BE2C (cell line): ENCODE data around the gene PGAM1.
"Not testable (repeated sequence)": the region's sequence is repeated elsewhere in the genome, so short reads cannot be mapped to it uniquely, and the experiment has no call there.

Source experiments
- DNase-seq: peaks from one replicate; pipeline ENCODE4 v3.0.0-alpha.2; 2020
- H3K27me3 ChIP-seq: fragments of 250-450 bp; sonication (Bioruptor Pico); 2 replicates; pipeline ENCODE4 v1.5.1; 2020; ENCODE audit warnings: mild to moderate bottlenecking
- H3K36me3 ChIP-seq: fragments of 250-450 bp; sonication (Bioruptor Pico); 2 replicates; pipeline ENCODE4 v1.5.1; 2020; ENCODE audit warnings: mild to moderate bottlenecking
- H3K4me1 ChIP-seq: fragments of 250-450 bp; sonication (Bioruptor Pico); 2 replicates; pipeline ENCODE4 v1.5.1; 2020
- H3K4me3 ChIP-seq: 2 replicates; pipeline ENCODE4 v1.5.1; 2011; ENCODE audit warnings: low read depth, low read length
- H3K9me3 ChIP-seq: fragments of 250-450 bp; sonication (Bioruptor Pico); 2 replicates; pipeline ENCODE4 v1.5.1; 2020
- TF ChIP-seq, protein P1 (sequence below): IDR thresholded peaks from 2 replicates; pipeline ENCODE4 v1.5.1; 2012; ENCODE audit warnings: mild to moderate bottlenecking, low read depth, low read length

PGAM1 gene

DNA sequence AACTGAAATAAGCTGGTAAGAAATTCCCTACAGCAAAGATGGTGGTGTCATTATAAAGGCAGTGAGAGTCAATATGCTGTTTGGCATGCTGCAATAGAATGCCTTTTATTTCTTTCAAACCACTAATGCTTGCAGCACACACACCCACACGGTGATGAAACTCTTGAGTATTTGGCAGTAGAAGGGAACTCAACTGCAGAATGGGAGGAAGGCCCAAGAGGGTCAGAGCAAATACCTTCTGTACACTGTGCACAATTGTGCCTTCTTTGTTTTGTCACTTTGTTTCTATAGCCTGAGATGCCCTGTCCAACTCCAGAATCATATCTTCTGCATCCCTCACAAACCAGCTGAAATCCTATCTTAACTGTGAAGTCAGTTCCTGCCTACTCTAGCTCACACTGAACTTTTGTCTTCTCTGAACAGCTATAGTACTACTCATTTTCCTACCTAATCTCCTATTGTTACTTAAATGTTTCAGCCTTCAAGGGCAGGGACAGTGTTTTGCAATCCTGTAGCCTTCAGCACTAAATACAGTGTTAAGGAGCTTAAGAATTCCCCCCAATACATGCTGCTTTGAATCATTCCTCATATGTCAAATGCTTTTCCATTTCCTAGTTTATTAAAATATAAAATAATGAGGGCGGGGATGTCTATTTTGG lies 50.1 kb downstream of the PGAM1 start:
- Histone ChIP-seq H3K9me3 (no peaks in the 10 kb centered on the region), H3K4me1 (no peaks in the 10 kb centered on the region), H3K36me3 (peaks cover 72% of the 10 kb centered on the region), H3K4me3 (no peak overlapping the region), H3K27me3 (no peaks in the 10 kb centered on the region)
- TF ChIP-seq, protein P1, sequence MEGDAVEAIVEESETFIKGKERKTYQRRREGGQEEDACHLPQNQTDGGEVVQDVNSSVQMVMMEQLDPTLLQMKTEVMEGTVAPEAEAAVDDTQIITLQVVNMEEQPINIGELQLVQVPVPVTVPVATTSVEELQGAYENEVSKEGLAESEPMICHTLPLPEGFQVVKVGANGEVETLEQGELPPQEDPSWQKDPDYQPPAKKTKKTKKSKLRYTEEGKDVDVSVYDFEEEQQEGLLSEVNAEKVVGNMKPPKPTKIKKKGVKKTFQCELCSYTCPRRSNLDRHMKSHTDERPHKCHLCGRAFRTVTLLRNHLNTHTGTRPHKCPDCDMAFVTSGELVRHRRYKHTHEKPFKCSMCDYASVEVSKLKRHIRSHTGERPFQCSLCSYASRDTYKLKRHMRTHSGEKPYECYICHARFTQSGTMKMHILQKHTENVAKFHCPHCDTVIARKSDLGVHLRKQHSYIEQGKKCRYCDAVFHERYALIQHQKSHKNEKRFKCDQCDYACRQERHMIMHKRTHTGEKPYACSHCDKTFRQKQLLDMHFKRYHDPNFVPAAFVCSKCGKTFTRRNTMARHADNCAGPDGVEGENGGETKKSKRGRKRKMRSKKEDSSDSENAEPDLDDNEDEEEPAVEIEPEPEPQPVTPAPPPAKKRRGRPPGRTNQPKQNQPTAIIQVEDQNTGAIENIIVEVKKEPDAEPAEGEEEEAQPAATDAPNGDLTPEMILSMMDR: no peak
- DNase-seq: no peak

DNA sequence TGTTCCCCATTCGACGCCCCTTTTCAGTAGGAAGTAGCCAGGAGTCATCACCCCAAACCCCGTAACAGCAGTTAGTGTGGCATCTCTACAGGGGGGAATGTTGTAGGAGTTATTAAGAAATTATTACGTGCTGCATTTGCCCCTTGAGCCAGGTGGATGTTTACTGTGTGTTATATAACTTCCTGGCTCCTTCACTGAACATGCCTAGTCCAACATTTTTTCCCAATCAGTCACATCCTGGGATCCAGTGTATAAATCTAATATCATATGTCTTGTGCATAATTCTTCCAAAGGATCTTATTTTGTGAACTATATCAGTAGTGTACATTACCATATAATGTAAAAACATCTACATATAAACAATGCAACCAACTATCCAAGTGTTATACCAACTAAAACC lies 53.4 kb downstream of the PGAM1 start:
- not testable (repeated sequence) for H3K9me3 ChIP-seq, H3K4me1 ChIP-seq, DNase-seq, H3K4me3 ChIP-seq, H3K27me3 ChIP-seq
- H3K36me3 ChIP-seq: peaks cover 73% of the 10 kb centered on the region

DNA sequence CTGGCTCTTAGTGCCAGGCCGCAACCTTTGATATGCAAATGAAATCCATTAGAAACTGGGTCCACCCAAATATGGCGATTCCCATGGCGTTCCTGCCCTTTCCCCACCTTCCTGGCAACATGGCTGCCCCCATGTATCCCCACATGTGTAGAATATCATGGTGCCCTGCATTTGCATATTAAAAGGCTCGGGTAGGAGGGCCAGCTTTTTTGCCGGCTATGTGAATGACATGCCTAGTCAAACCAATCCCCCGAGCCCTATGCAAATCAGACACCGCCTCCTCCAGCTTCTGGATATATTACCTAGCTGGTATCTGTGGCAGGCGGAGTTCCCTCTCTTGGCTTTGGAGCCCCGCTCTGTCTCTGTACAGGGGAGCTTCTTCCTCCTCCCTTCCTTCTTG lies 53.9 kb downstream of the PGAM1 start:
- Histone ChIP-seq H3K36me3 (peaks cover 73% of the 10 kb centered on the region), H3K4me1 (no peaks in the 10 kb centered on the region), H3K27me3 (no peaks in the 10 kb centered on the region), H3K9me3 (no peaks in the 10 kb centered on the region), H3K4me3 (no peak overlapping the region)
- peak; percentile 58 for DNase-seq
- TF ChIP-seq, protein P1: no peak

DNA sequence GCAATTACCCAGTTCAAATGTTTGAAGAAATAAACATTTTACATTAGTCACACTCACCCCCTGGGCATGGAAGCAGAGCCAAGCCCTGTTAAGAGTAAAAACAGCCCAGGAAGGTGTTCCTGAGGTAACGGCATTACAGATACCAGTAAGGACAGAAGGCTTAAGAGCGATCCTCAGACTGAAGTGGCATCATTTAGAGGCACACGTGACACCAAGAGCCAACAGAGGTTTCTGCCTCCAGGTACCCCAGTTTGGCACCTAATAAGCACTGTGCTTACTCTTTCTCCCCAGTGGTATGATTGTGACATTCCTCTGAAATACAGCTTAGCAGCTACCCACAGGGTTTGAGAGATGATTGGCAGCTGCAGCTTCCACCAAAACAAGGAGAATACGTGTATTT lies 55.1 kb downstream of the PGAM1 start:
- DNase-seq: no peak
- Histone ChIP-seq H3K36me3 (peaks cover 62% of the 10 kb centered on the region), H3K9me3 (no peaks in the 10 kb centered on the region), H3K4me3 (no peak overlapping the region), H3K4me1 (no peaks in the 10 kb centered on the region), H3K27me3 (no peaks in the 10 kb centered on the region)
- TF ChIP-seq, protein P1: no peak

DNA sequence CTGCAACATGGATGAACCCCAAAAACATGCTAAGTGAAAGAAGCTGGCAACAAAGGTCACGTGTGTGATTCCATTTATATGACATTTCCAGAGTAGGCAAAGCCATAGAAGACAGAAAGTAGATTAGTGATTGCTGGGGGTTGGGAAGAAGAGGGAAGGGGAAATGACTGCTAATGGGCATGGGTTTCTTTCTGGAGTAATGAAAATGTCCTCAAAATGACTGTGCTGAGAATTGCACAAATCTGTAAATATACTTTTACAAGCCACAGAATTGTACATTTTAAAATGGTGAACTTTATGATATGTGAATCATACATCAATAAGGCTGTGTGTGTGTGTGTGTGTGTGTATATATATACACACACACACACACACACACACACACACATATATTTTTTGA lies 56.4 kb downstream of the PGAM1 start:
- Histone ChIP-seq H3K36me3 (peaks cover 49% of the 10 kb centered on the region), H3K4me1 (no peaks in the 10 kb centered on the region), H3K9me3 (no peaks in the 10 kb centered on the region), H3K27me3 (no peaks in the 10 kb centered on the region), H3K4me3 (no peak overlapping the region)
- DNase-seq: no peak
- TF ChIP-seq, protein P1: no peak
